Neutrophil (primary cell): ENCODE measurements around the gene SDHAF1.

Experiments
- H3K27ac ChIP-seq: fragments of 200-600 bp; sonication (generic); 2 replicates; pipeline ENCODE4 v1.5.1; 2016; ENCODE audit warnings: mild to moderate bottlenecking, moderate library complexity
- H3K27me3 ChIP-seq: fragments of 200-600 bp; sonication (generic); 2 replicates; pipeline ENCODE4 v1.6.0; 2016; ENCODE audit warnings: mild to moderate bottlenecking
- H3K36me3 ChIP-seq: fragments of 200-600 bp; sonication (generic); 2 replicates; pipeline ENCODE4 v1.5.1; 2017
- H3K4me1 ChIP-seq, 2 experiments: fragments of 200-600 bp in 1 of 2; sonication (generic) in 1 of 2; 1 replicate in 1 of 2; 2 replicates in 1 of 2; pipeline versions ENCODE4 v1.5.1 to v1.6.1; 2013 to 2016; ENCODE audit warnings: low read depth in 1 of 2, low read length in 1 of 2, mild to moderate bottlenecking in 1 of 2, moderate library complexity in 1 of 2; ENCODE audit not compliant: control insufficient read depth in 1 of 2, insufficient read depth in 1 of 2
- H3K4me3 ChIP-seq, 2 experiments: fragments of 200-600 bp in 1 of 2; sonication (generic) in 1 of 2; 1 replicate in 1 of 2; 2 replicates in 1 of 2; pipeline ENCODE4 v1.5.1; 2013 to 2016; ENCODE audit warnings: low read depth in 1 of 2, low read length in 1 of 2, mild to moderate bottlenecking in 1 of 2, moderate library complexity in 1 of 2
- H3K9me3 ChIP-seq: fragments of 200-600 bp; sonication (generic); 2 replicates; pipeline ENCODE4 v1.5.1; 2016
- CTCF ChIP-seq: fragments of 200-600 bp; sonication (generic); IDR thresholded peaks from 2 replicates; pipeline ENCODE4 v1.5.1; 2016; ENCODE audit warnings: antibody characterized with exemption

The SDHAF1 gene

DNA sequence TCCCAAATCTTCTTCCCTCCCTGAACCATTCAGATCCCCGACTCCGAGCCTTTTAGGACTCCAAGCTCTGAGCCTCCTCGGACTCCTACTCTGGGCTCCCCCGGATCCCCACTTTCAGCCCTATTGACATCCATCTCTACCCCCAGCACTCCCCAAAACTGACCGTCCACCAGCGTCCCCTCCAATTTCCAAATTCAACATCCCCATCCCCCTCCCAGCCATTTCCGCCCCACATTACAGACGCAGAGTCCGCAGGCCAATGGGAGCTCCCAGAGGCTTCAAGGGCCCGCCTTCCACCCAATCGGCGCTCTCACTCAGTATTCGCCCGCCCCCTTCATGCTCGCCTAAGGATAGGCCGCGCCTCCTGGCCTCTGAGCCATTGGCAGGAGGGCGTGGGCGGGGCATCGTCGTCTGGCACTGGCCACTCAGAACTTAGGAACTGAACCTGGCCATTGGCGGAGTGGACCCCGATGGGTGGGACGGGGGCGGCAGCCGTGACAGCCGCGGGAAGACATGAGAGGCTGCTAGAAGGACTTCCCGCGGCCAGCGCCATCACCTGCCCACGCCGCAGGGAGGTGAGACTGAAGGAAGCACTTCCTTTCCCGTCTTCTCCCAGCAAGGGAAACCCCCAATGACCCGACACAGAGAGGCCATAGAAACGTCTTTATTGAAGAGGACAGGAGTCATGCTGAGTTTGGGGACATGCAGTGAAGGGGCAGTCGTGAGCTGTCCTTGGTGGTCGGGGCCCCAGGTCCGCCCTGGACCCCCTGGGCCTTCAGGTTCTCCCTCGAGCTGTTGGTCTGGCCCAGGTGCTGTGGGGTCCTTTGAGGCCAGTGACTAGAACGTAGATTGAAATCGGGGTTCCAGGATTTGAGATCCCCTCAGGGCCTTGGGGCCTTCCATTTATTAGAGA is 19.3 kb downstream of the SDHAF1 start, which contains the start of gene ALKBH6:
ALKBH6 (minus strand) TSS at position 202 of the 913 bp plus-strand sequence. CDS start 816 bp downstream, outside the sequence.
- Histone ChIP-seq H3K4me1 (peaks cover 15 to 17% of the 10 kb centered on the region in 2 experiments), H3K36me3 (peaks cover 11% of the 10 kb centered on the region), H3K9me3 (no peaks in the 10 kb centered on the region), H3K27ac (peak within 1 kb of the TSS; percentile 71), H3K4me3 (peak within 1 kb of the TSS; percentile 81 to 92), H3K27me3 (peaks cover 13% of the 10 kb centered on the region)
- TF ChIP-seq CTCF = peak; percentile 51

- Histone ChIP-seq H3K4me3 (no peak overlapping the region), H3K27ac (no peak overlapping the region), H3K4me1 (peaks cover 4 to 6% of the 10 kb centered on the region in 2 experiments), H3K36me3 (no peaks in the 10 kb centered on the region), H3K27me3 (no peaks in the 10 kb centered on the region), H3K9me3 (no peaks in the 10 kb centered on the region)
- no peak for TF ChIP-seq CTCF
Observed at GRCh38 chr19:36019061-36019670, 24.2 kb downstream of the SDHAF1 start.

DNA sequence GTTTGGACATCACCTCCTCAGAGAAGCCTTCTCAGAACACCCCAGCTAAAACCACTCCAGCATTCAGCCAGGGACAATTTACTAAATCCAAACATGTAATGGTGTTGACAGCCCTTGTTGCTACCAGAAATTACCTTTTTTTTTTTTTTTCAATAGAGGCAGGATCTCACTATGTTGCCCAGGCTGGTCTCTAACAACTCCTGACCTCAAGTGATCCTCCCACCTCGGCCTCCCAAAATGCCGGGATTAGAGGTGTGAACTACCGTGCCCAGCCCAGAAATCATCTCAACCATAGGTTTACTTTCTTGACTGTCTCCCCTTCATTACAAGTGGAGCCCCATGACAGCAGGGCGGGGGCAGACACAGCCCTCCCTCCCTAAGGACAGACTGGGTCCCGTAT is 28.4 kb downstream of the SDHAF1 start:
- no peaks in the 10 kb centered on the region for H3K27me3 ChIP-seq
- H3K4me3 ChIP-seq = no peak overlapping the region
- TF ChIP-seq CTCF = no peak
- H3K4me1 ChIP-seq = no peaks in the 10 kb centered on the region
- no peak overlapping the region for H3K27ac ChIP-seq
- no peaks in the 10 kb centered on the region for H3K9me3 ChIP-seq
- H3K36me3 ChIP-seq = peaks cover 4% of the 10 kb centered on the region

DNA sequence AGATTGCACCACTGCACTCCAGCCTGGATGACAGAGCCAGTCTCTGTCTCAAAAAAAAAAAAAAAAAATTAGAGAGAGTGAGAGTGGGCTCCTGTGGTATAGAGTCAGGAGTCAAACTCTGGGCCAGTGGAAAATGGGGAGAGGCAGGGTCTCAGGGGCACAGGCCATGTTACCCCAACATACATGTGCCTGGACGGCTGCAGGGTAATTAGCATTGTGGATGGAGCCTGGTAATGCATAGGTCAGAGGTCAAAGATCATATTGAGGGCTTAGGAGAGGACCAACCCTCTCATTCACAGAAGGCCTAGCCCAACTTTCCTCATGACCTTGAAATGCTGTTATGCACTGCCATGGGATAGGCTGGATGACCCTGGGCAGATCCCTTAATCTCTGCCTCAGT is 30.6 kb downstream of the SDHAF1 start:
- no peak for TF ChIP-seq CTCF
- H3K4me3 ChIP-seq = no peak overlapping the region
- no peaks in the 10 kb centered on the region for H3K9me3 ChIP-seq
- no peak overlapping the region for H3K27ac ChIP-seq
- peaks cover 4% of the 10 kb centered on the region for H3K36me3 ChIP-seq
- no peaks in the 10 kb centered on the region for H3K4me1 ChIP-seq
- no peaks in the 10 kb centered on the region for H3K27me3 ChIP-seq

DNA sequence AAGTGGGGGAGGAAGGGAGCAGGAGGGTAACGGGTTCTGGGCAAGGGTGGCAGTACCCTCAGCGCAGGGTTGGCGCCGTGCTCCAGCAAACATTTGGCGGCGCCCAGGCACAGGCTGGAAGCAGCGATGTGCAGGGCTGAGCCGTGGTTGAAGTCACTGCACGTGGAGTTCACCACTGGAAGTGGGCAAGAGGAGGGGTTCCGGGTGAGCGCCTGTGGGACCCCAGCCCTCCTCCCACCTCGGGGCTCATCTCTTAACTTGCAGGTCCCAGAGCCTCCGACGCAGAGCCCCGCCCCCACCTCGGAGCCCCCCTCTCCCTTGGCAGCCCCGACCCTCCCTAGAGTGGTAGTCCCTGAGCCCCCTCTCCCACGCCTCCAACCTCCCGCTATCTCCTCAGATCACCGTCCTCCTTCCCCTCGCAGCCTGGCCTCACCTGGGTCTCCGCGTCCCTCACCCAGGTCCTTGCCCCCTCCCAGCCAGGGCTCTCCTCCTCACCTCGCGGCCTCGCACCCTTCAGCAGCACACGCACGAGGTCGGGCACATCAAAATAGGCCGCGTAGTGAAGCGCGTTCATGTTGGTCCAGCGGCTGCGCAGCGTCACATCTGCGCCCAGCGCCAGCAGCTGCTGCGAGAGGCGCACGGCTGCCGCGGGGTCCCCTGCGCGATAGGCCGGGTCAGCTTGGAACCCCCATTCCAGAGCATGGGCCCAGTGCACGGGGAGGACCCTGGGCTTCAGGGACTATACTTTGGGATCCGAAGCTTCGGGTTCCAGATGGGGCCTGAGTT is 31.3 kb downstream of the SDHAF1 start:
- no peak for TF ChIP-seq CTCF
- H3K27me3 ChIP-seq = peaks cover 2% of the 10 kb centered on the region
- no peak overlapping the region for H3K27ac ChIP-seq
- no peaks in the 10 kb centered on the region for H3K4me1 ChIP-seq
- H3K9me3 ChIP-seq = no peaks in the 10 kb centered on the region
- no peak overlapping the region for H3K4me3 ChIP-seq
- H3K36me3 ChIP-seq = peaks cover 4% of the 10 kb centered on the region
